NCI-H146 treated with DMSO at 0.1 percent for 48 hours (cell line): ENCODE measurements around the gene STK24.
A peak's percentile ranks its signal among the peaks of the same experiment; 100 is the strongest.
"Not testable (repeated sequence)": the region's sequence is repeated elsewhere in the genome, so short reads cannot be mapped to it uniquely, and the experiment has no call there.

Source experiments
- DNase-seq: peaks from one replicate; lab custom pipeline; 2025; ENCODE audit not compliant: unreplicated experiment; lab: John Stamatoyannopoulos, UW

The STK24 gene

GRCh38 chr13:98582947-98583346, 6.0 kb upstream of the STK24 start:
- DNase-seq: no peak

GRCh38 chr13:98581971-98582702, 5.2 kb upstream of the STK24 start:
- no peak for DNase-seq

- no peak for DNase-seq
Observed at GRCh38 chr13:98581381-98581780, 4.5 kb upstream of the STK24 start.

- DNase-seq: no peak
Observed at GRCh38 chr13:98580420-98580819, 3.5 kb upstream of the STK24 start.

GRCh38 chr13:98577836-98578285, 954 bp upstream of the STK24 start:
- DNase-seq: no peak

- no peak for DNase-seq
Observed at GRCh38 chr13:98576200-98576945, 534 bp downstream of the STK24 start.

GRCh38 chr13:98575904-98576199, 1.1 kb downstream of the STK24 start:
- no peak for DNase-seq

- DNase-seq: no peak
Observed at GRCh38 chr13:98575009-98575903, 1.7 kb downstream of the STK24 start.

- peak; percentile 78 for DNase-seq
Observed at GRCh38 chr13:98571955-98572662, 4.8 kb downstream of the STK24 start.

- no peak for DNase-seq
Observed at GRCh38 chr13:98570929-98571372, 6.0 kb downstream of the STK24 start.

- DNase-seq: not testable (repeated sequence)
Observed at GRCh38 chr13:98569494-98570367, 7.2 kb downstream of the STK24 start.

GRCh38 chr13:98568918-98569317, 8.0 kb downstream of the STK24 start:
- DNase-seq: no peak

- no peak for DNase-seq
Observed at GRCh38 chr13:98567140-98567539, 9.8 kb downstream of the STK24 start.

- no peak for DNase-seq
Observed at GRCh38 chr13:98565726-98566565, 11.0 kb downstream of the STK24 start.

- no peak for DNase-seq
Observed at GRCh38 chr13:98564204-98564603, 12.7 kb downstream of the STK24 start.

- DNase-seq: no peak
Observed at GRCh38 chr13:98563071-98563470, 13.8 kb downstream of the STK24 start.

GRCh38 chr13:98559169-98559568, 17.7 kb downstream of the STK24 start:
- DNase-seq: no peak

GRCh38 chr13:98557937-98558792, 18.7 kb downstream of the STK24 start:
- no peak for DNase-seq
